ENCODE measurements around the gene CRTC1.

DNA sequence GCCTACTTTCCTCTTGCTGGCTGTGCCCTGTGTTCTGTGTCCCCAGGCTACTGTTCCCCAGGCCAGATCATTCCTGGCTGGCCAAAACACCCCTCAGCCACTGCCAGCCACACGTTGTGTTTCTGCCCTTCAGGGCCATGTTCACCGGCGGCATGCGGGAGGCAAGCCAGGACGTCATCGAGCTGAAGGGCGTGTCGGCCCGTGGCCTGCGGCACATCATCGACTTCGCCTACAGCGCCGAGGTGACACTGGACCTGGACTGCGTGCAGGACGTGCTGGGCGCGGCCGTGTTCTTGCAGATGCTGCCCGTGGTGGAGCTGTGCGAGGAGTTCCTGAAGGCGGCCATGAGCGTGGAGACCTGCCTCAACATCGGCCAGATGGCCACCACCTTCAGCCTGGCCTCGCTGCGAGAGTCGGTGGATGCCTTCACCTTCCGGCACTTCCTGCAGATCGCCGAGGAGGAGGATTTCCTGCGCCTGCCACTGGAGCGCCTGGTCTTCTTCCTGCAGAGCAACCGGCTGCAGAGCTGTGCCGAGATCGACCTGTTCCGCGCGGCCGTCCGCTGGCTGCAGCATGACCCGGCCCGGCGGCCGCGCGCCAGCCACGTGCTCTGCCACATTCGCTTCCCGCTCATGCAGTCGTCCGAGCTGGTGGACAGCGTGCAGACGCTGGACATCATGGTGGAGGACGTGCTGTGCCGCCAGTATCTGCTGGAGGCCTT lies 15.8 kb upstream of the CRTC1 start:
- TF ChIP-seq CTCF (IDR thresholded peaks at IDR 0.05; ENCODE audit: borderline replicate concordance, extremely low read depth, low read length, poor library complexity, severe bottlenecking): no peak
- TF ChIP-seq EZH2 (IDR thresholded peaks at IDR 0.05; ENCODE audit: borderline replicate concordance, low read depth, low read length, severe bottlenecking): no peak
